ENCODE data around the gene POU2AF1.

The POU2AF1 gene

DNA sequence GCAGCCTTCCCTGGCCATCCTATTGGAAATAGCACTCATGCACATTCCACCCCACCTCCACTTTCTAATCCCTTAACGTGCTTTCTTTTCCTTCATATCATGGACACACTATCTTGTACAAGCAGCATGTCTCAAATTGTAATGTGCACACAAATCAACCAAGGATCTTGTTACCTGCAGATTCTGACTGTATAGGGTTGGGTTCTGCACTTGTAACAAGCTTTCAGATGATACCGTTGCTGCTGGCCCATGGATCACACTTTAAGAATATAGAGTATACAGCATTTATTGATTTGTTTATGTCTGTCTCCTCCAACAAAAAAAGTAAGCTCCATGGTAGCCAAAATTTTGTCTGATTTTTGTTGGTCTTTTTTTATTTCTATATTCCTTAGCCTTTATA is 32.4 kb upstream of the POU2AF1 start:
- DNase-seq (ENCODE audit: low read depth) = no peak
- in situ Hi-C loops (cut with HindIII; ENCODE audit: low sequenced_read_pairs) = no loop called here
- TF ChIP-seq, protein P1, sequence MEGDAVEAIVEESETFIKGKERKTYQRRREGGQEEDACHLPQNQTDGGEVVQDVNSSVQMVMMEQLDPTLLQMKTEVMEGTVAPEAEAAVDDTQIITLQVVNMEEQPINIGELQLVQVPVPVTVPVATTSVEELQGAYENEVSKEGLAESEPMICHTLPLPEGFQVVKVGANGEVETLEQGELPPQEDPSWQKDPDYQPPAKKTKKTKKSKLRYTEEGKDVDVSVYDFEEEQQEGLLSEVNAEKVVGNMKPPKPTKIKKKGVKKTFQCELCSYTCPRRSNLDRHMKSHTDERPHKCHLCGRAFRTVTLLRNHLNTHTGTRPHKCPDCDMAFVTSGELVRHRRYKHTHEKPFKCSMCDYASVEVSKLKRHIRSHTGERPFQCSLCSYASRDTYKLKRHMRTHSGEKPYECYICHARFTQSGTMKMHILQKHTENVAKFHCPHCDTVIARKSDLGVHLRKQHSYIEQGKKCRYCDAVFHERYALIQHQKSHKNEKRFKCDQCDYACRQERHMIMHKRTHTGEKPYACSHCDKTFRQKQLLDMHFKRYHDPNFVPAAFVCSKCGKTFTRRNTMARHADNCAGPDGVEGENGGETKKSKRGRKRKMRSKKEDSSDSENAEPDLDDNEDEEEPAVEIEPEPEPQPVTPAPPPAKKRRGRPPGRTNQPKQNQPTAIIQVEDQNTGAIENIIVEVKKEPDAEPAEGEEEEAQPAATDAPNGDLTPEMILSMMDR (IDR thresholded peaks at IDR 0.05; ENCODE audit: low read depth, low read length, missing control alignments) = no peak
- no peak overlapping the region for H3K4me3 ChIP-seq (ENCODE audit: low read depth, low read length)

DNA sequence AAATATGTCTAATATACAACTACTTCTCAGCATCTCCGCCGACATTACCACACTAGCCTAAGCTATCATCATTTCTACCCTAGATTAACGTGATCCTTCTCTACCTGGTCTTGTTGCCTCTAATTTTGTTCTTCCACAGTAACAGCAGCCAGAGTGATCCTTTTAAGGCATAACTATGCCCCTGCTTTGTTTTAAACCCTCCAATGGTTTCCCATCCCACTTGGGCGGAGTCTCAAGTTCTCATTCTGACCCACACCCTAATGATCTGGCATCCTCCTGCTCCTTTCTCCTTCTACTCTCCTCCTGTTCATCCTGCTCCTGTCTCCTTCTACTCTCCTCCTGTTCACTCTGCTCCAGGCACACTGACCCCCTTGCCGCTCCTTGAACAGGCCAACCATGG is 31.9 kb upstream of the POU2AF1 start:
- TF ChIP-seq, protein P1 (IDR thresholded peaks at IDR 0.05; ENCODE audit: low read depth, low read length, missing control alignments) = no peak
- no peak overlapping the region for H3K4me3 ChIP-seq (ENCODE audit: low read depth, low read length)
- in situ Hi-C loops (cut with HindIII; ENCODE audit: low sequenced_read_pairs) = no loop called here
- DNase-seq (ENCODE audit: low read depth) = no peak

DNA sequence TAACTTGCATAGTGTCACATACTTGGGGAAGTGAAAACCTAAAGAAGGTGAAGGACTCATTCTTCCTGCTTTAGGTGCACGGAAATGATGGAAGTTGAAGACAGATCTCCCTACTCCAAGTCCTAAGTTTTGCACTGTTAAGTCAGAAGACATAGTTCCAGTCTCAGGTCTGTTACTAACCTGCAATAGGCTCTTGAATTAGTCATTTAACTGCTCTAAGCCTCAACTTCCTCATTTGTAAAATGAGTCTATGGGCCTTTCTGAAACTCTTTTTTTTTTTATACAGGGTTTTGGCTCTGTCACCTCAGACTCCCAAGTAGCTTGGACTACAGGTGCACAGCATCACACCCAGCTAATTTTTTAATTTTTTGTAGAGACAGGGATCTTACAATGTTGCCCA is 30.8 kb upstream of the POU2AF1 start:
- in situ Hi-C loops (cut with HindIII; ENCODE audit: low sequenced_read_pairs) = no loop called here
- no peak overlapping the region for H3K4me3 ChIP-seq (ENCODE audit: low read depth, low read length)
- no peak for DNase-seq (ENCODE audit: low read depth)
- TF ChIP-seq, protein P1 (IDR thresholded peaks at IDR 0.05; ENCODE audit: low read depth, low read length, missing control alignments) = no peak

DNA sequence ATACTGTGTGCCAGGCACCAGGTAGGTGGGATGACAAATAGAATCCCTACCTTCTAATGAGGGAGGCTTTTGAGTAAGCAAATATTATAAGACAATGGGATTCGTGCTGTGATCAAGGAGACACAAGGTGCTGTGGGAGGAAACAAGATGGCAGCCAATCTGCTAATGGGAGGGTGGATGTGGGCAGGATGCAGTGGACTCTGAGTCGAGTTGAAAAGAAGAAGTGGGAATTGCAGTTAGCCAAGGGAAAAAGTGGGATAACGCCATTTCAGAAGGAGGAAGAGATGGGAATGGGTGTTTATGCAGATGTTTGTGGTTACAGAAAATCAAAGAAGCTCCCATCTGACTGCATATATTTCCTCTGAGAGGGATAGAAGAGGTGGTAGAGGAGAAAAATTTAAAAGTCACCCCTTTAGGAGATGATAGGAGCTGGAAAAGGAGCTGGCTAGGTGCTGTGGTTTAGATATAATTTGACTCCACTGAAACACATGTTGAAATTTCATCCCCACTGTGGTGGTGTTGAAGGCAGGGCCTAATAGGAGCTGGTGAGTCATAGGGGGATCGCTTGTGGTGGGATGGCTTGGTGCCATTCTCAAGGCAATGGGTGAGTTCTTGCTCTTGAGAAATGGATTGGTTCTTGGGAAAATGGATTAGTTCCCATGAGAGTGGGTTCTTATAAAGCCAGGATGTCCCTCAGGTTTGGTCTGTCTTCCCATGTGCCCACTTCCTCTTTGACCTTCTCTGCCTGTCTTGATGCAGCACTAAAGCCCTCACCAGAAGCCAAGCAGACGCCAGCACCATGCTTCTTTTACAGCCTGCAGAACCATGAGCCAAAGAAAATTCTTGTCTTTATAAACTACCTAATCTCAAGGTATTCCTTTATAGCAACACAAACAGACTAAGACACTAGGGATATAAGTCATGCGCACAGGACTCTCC is 30.0 kb upstream of the POU2AF1 start:
- peak; percentile 51 for DNase-seq (ENCODE audit: low read depth)
- TF ChIP-seq, protein P1 (IDR thresholded peaks at IDR 0.05; ENCODE audit: low read depth, low read length, missing control alignments) = no peak
- in situ Hi-C loops (cut with HindIII; ENCODE audit: low sequenced_read_pairs) = no loop called here
- no peak overlapping the region for H3K4me3 ChIP-seq (ENCODE audit: low read depth, low read length)

DNA sequence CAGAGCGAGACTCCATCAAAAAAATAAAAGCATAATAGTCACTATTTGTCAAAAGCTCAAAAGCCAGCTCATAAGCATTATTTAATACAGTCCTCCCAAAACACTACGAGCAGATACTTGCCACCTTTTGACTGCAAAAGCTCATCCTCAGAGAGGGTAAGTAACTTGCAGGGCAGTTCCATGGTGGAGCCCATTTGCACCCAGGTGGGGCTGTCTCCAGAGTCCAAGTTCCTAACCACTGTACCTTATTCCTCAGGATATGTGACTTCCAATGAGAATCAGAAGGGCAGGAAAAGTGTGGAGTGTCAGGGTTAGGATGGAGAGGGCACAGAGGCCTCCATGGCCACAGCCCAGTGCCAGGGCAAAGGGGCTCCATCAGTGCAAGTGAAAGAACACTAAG is 28.6 kb upstream of the POU2AF1 start:
- in situ Hi-C loops (cut with HindIII; ENCODE audit: low sequenced_read_pairs) = no loop called here
- TF ChIP-seq, protein P1 (IDR thresholded peaks at IDR 0.05; ENCODE audit: low read depth, low read length, missing control alignments) = no peak
- no peak overlapping the region for H3K4me3 ChIP-seq (ENCODE audit: low read depth, low read length)
- no peak for DNase-seq (ENCODE audit: low read depth)

DNA sequence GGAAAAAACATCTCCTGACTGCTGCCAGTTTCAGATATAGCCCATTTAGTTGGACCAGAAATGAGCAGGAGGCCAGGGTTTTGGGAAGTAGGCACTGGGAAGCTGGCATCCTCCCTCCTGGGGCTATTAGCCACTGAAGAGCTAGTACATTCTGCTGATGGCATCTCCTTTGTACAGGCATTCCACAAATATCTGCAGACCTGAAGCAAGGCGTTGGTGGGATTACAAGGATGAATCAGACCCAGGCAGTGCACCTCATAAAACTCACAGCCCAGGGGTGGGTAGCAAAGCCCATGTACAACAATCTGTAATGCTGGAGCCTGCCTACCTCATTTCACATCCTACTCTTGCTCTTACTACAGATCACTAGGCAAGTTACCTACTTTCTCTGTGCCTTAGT is 27.5 kb upstream of the POU2AF1 start:
- H3K4me3 ChIP-seq (ENCODE audit: low read depth, low read length) = no peak overlapping the region
- TF ChIP-seq, protein P1 (IDR thresholded peaks at IDR 0.05; ENCODE audit: low read depth, low read length, missing control alignments) = no peak
- DNase-seq (ENCODE audit: low read depth) = no peak
- in situ Hi-C loops (cut with HindIII; ENCODE audit: low sequenced_read_pairs) = no loop called here

Data from astrocyte of the cerebellum (primary cell).